ENCODE measurements around the gene TSPYL6.

DNA sequence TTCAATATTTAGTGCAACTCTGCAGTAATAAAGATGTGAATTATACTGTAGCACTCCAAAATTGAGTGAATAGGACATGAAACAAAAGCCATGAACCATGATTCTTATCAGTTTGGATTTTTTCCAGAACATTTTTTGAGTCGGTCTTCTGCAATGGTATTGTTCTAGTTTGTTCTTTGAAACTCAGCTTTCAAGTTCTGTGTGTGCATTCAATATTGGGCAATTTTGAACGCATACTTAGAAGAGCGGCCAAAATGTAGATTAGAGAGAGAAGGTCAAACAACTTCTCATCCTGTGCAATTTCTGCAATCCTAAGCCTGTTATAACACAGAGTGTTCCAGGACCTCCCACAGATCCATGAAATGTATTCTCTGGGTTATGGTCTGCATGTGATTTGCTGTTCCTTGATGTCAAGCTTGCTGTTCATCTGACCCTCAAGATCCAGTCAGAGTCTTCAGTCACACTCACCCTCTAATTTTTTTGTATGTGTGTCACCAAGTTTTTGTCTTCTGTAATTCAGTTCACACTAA lies 48.3 kb downstream of the TSPYL6 start:
- TF ChIP-seq POLR2A (IDR thresholded peaks at IDR 0.05; ENCODE audit: low read length), result no peak
- no peak for TF ChIP-seq GATA1 (IDR thresholded peaks at IDR 0.05; ENCODE audit: low read depth, low read length)

Data from erythroblast (primary cell).